Fibroblast of lung (primary cell): ENCODE data around the gene ZNF888.
"Not testable (repeated sequence)": the region's sequence is repeated elsewhere in the genome, so short reads cannot be mapped to it uniquely, and the experiment has no call there.

Source experiments
- EZH2 ChIP-seq: IDR thresholded peaks from 2 replicates; pipeline ENCODE4 v1.5.1; 2012; ENCODE audit warnings: low read length, control low read depth, mild to moderate bottlenecking; ENCODE audit errors: missing control alignments
- TF ChIP-seq, protein P1 (sequence below), 2 donors: IDR thresholded peaks in 1 of 2; conservative IDR thresholded peaks in 1 of 2; 1 replicate in 1 of 2; 2 replicates in 1 of 2; pipeline ENCODE4 v1.5.1; 2011 to 2012; ENCODE audit warnings: low read length in 2 of 2, control low read depth in 1 of 2, inconsistent platforms in 1 of 2, low read depth in 1 of 2, mild to moderate bottlenecking in 1 of 2

DNA sequence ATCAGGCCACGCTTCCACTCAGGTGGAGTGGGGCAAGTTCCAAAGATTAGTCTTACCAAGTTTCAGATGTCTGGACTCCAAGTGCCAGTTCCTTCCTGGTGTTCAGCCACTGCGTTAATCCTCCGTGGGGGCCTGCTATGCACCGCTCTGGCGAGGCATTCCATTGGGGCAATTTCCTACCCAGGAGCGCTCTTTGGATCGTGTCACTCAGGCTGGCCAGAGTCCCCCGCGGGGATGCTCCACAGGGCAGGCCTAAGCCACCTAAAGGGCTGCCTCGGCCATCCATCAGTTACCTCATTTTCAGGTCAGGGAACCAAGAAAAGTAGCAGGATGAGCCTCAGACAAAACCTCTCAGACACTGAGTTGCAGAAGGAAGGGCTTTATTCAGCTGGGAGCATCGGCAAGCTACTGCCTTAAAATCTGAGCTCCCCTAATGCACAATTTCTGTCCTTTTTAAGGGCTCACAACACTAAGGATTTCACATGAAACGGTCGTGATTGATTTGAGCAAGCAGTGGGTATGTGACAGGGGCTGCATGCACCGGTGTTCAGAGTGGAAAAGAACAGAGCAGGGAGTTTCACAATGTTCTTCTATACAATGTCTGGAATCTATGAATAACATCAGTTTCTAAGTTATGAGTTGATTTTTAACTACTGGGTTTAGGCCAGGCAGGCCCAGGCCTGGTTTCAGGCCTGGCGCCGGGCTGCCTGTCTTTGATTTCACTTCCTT, 19.0 kb downstream of the ZNF888 start:
- TF ChIP-seq, protein P1, sequence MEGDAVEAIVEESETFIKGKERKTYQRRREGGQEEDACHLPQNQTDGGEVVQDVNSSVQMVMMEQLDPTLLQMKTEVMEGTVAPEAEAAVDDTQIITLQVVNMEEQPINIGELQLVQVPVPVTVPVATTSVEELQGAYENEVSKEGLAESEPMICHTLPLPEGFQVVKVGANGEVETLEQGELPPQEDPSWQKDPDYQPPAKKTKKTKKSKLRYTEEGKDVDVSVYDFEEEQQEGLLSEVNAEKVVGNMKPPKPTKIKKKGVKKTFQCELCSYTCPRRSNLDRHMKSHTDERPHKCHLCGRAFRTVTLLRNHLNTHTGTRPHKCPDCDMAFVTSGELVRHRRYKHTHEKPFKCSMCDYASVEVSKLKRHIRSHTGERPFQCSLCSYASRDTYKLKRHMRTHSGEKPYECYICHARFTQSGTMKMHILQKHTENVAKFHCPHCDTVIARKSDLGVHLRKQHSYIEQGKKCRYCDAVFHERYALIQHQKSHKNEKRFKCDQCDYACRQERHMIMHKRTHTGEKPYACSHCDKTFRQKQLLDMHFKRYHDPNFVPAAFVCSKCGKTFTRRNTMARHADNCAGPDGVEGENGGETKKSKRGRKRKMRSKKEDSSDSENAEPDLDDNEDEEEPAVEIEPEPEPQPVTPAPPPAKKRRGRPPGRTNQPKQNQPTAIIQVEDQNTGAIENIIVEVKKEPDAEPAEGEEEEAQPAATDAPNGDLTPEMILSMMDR (conservative IDR thresholded peaks at IDR 0.05 in 1 of 2, IDR thresholded peaks at IDR 0.05 in 1 of 2; ENCODE audit: low read depth in 1 of 2, low read length in 2 of 2): not testable (repeated sequence)
- TF ChIP-seq EZH2: not testable (repeated sequence)
